ENCODE measurements around the gene SKOR2. TPM values are rescaled to one million over a fixed set of nuclear protein-coding genes. Genes with fewer than 3 reads are reported as not detected.

Gene SKOR2
- total and polyA plus RNA-seq, 9 of the 15 experiments (the other 6 are each of a cell fraction or from before 2014, with no cell fraction given), result not detected

DNA sequence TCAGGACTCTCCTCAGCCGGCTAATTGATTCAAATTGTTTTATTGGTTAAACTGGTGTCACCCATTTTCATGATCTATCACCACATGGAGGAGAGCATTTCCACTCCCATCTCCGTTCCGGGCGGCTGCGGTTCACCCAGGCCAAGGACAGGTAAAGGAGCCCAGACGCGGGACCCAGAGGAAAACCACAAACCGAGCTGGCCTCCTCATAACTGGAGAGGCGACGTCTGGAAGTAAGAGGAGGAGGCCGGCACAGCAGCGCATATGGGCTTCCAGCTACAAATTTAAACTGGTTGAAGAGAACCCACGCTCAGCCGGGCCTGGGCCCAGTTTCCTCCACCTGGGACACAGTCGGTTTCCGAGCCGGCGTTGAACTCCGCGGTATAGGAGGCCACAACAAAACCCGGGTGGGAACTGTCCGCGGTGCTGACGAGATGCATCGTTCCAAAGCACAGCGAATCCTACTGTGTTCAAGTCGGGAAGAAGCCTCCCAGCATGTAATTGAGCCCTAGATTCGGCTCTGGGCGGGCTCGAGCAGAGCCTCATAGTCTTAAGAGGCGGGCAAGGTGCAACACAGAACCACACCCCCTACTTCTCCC, 3.0 kb upstream of the SKOR2 start:
- POLR2A ChIA-PET, result no interaction called here
- Histone ChIP-seq H3K9me1 (ENCODE audit: control insufficient read depth, insufficient read depth, low read length) (no peaks in the 10 kb centered on the region), H3K27me3 (ENCODE audit: control insufficient read depth in 2 of 2, insufficient read depth in 2 of 2, low read length in 2 of 2) (peaks cover 2 to 31% of the 10 kb centered on the region in 2 experiments; a peak in 3 of 5 replicates), H3K4me3 (no peak overlapping the region), H3K9ac (ENCODE audit: insufficient read depth in 1 of 2, low read depth in 2 of 2, low read length in 2 of 2) (no peak overlapping the region), H2AFZ (ENCODE audit: low read depth, low read length) (no peak overlapping the region), H3K79me2 (ENCODE audit: control insufficient read depth, insufficient read depth, low read length) (no peaks in the 10 kb centered on the region), H3K9me3 (replicated peaks; ENCODE audit: control insufficient read depth, insufficient read depth, low read depth, low read length) (no peaks in the 10 kb centered on the region), H3K4me1 (replicated peaks in 1 of 2; ENCODE audit: control insufficient read depth in 2 of 2, insufficient read depth in 2 of 2, low read length in 2 of 2) (peaks cover 0 to 5% of the 10 kb centered on the region in 2 experiments; a peak in 1 of 5 replicates), H3K4me2 (ENCODE audit: insufficient read depth, low read length) (no peak overlapping the region), H3K36me3 (ENCODE audit: control insufficient read depth, insufficient read depth, low read length) (no peaks in the 10 kb centered on the region), H4K20me1 (replicated peaks; ENCODE audit: control insufficient read depth, insufficient read depth, low read length) (no peaks in the 10 kb centered on the region), H3K27ac (ENCODE audit: extremely low read depth, low read depth, low read length) (no peak overlapping the region)
- intact Hi-C loops (cut with micrococcal nuclease), result no loop called here
- BruUV-seq (replicated peaks), result no TSS peak
- peak; percentile 10 to 42 (median 18) for DNase-seq (ENCODE audit: extremely low read depth in 1 of 4, low spot score in 3 of 4)
- peak; percentile 79 for ATAC-seq
- CTCF ChIA-PET (ENCODE audit: low intra/inter-chr PET ratio), result no interaction called here
- TF ChIP-seq SNAPC5 (CRISPR knock-in tag; IDR thresholded peaks at IDR 0.05), result no peak
- TF ChIP-seq, protein P1, sequence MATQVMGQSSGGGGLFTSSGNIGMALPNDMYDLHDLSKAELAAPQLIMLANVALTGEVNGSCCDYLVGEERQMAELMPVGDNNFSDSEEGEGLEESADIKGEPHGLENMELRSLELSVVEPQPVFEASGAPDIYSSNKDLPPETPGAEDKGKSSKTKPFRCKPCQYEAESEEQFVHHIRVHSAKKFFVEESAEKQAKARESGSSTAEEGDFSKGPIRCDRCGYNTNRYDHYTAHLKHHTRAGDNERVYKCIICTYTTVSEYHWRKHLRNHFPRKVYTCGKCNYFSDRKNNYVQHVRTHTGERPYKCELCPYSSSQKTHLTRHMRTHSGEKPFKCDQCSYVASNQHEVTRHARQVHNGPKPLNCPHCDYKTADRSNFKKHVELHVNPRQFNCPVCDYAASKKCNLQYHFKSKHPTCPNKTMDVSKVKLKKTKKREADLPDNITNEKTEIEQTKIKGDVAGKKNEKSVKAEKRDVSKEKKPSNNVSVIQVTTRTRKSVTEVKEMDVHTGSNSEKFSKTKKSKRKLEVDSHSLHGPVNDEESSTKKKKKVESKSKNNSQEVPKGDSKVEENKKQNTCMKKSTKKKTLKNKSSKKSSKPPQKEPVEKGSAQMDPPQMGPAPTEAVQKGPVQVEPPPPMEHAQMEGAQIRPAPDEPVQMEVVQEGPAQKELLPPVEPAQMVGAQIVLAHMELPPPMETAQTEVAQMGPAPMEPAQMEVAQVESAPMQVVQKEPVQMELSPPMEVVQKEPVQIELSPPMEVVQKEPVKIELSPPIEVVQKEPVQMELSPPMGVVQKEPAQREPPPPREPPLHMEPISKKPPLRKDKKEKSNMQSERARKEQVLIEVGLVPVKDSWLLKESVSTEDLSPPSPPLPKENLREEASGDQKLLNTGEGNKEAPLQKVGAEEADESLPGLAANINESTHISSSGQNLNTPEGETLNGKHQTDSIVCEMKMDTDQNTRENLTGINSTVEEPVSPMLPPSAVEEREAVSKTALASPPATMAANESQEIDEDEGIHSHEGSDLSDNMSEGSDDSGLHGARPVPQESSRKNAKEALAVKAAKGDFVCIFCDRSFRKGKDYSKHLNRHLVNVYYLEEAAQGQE (IDR thresholded peaks at IDR 0.05; ENCODE audit: borderline replicate concordance), result peak; percentile 97
- TF ChIP-seq, protein P1 (CRISPR knock-in tag; IDR thresholded peaks at IDR 0.05; ENCODE audit: low read depth), result peak; percentile 93
- no peak for TF ChIP-seq TAL1 (IDR thresholded peaks at IDR 0.05)
- TF ChIP-seq MIER1 (IDR thresholded peaks at IDR 0.05; ENCODE audit: low read depth), result peak; percentile 87
- peak; percentile 90 for TF ChIP-seq EHMT2 (IDR thresholded peaks at IDR 0.05)
- FAIRE-seq, result peak; percentile 19
- WGBS (ENCODE audit: insufficient coverage, low coverage, missing lambda C conversion rate), result 2% methylated on average over 23 of the region's 31 CpGs
- in situ Hi-C loops (cut with MboI), result no loop called here
